ENCODE measurements around the gene COPZ1.
"Not testable (repeated sequence)": the region's sequence is repeated elsewhere in the genome, so short reads cannot be mapped to it uniquely, and the experiment has no call there.

COPZ1 gene

DNA sequence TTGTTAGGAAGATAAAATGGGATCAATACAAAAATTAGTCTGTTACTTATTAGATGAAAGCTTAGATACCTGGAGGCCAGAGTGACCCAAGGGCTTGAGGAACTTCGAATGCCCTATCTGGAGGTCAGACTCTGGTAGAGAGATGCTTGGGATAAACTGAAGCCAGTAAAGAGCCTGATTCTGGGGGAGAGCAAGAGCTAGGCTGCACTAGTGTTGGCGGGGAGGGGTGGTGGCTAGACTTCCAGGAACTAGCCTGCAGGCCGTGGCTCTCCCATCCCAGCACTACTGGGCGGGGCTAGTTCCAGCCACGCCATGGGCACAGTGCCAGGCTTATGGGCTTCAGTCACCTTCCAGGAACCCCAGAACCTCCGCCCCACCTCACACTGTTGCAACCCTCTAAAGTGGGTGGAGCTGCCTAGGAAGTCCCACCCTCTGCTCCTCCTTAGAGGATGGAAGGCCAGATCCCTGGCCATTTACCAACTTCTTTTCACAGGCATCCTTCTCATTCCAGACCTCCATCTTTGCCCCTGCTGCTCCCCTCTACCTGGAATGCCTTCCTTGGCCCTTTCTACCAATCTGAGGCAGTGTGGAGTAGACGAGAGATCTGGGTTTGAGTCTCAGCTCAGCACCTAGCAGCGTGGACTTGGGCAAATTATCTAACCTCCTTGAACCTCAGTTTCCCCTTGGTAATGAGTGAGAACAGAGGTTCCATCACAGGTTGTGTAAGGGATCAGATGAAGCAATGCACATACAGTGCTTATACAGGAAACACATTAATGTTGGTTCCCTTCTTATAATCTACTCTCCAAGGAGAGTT is 17.8 kb upstream of the COPZ1 start:
- Histone ChIP-seq H4K8ac (ENCODE audit: low read depth, low read length) (no peak overlapping the region), H3K18ac (ENCODE audit: low read length) (no peak overlapping the region), H3K4ac (ENCODE audit: low read depth, low read length) (no peak overlapping the region), H3K36me3 (ENCODE audit: control insufficient read depth, insufficient read depth, low read length) (no peaks in the 10 kb centered on the region), H2AK5ac (ENCODE audit: low read length) (no peak overlapping the region), H3K79me2 (ENCODE audit: control insufficient read depth, insufficient read depth, low read length) (no peaks in the 10 kb centered on the region), H2BK15ac (replicated peaks; ENCODE audit: low read depth) (no peak overlapping the region), H3K4me2 (ENCODE audit: low read length) (no peak overlapping the region), H2BK120ac (ENCODE audit: low read depth, low read length) (no peak overlapping the region), H3K56ac (ENCODE audit: low read length) (peak overlapping the region; percentile 42), H3K4me3 (ENCODE audit: low read length) (no peak overlapping the region), H3K23ac (ENCODE audit: low read length) (no peak overlapping the region), H3K4me1 (ENCODE audit: control insufficient read depth, low read depth, low read length) (peaks cover 4% of the 10 kb centered on the region), H3K27me3 (ENCODE audit: insufficient read depth, low read length, poor library complexity) (no peaks in the 10 kb centered on the region), H2BK5ac (ENCODE audit: low read length) (no peak overlapping the region), H4K5ac (ENCODE audit: low read length) (no peak overlapping the region), H3K79me1 (ENCODE audit: low read length) (no peaks in the 10 kb centered on the region), H3K27ac (ENCODE audit: low read depth, low read length) (no peak overlapping the region), H3K9ac (ENCODE audit: low read length) (no peak overlapping the region)
- no CpG with 5 or more reads among the region's 8 CpGs for WGBS (ENCODE audit: extremely low coverage, insufficient coverage, low lambda C conversion rate)
- no peak for DNase-seq

- H3K4ac ChIP-seq (ENCODE audit: low read depth, low read length) = no peak overlapping the region
- H3K4me3 ChIP-seq (ENCODE audit: low read length) = no peak overlapping the region
- DNase-seq = no peak
- H3K18ac ChIP-seq (ENCODE audit: low read length) = no peak overlapping the region
- H3K4me2 ChIP-seq (ENCODE audit: low read length) = no peak overlapping the region
- H3K27ac ChIP-seq (ENCODE audit: low read depth, low read length) = no peak overlapping the region
- no peak overlapping the region for H3K23ac ChIP-seq (ENCODE audit: low read length)
- H4K8ac ChIP-seq (ENCODE audit: low read depth, low read length) = no peak overlapping the region
- no CpG with 5 or more reads among the region's 2 CpGs for WGBS (ENCODE audit: extremely low coverage, insufficient coverage, low lambda C conversion rate)
- no peaks in the 10 kb centered on the region for H3K27me3 ChIP-seq (ENCODE audit: insufficient read depth, low read length, poor library complexity)
- H2BK120ac ChIP-seq (ENCODE audit: low read depth, low read length) = no peak overlapping the region
- no peaks in the 10 kb centered on the region for H3K36me3 ChIP-seq (ENCODE audit: control insufficient read depth, insufficient read depth, low read length)
- no peak overlapping the region for H2BK15ac ChIP-seq (replicated peaks; ENCODE audit: low read depth)
- no peak overlapping the region for H3K9ac ChIP-seq (ENCODE audit: low read length)
- H2BK5ac ChIP-seq (ENCODE audit: low read length) = no peak overlapping the region
- no peaks in the 10 kb centered on the region for H3K79me2 ChIP-seq (ENCODE audit: control insufficient read depth, insufficient read depth, low read length)
- H3K4me1 ChIP-seq (ENCODE audit: control insufficient read depth, low read depth, low read length) = no peaks in the 10 kb centered on the region
- H2AK5ac ChIP-seq (ENCODE audit: low read length) = no peak overlapping the region
- H3K56ac ChIP-seq (ENCODE audit: low read length) = no peak overlapping the region
- no peaks in the 10 kb centered on the region for H3K79me1 ChIP-seq (ENCODE audit: low read length)
- no peak overlapping the region for H4K5ac ChIP-seq (ENCODE audit: low read length)
These were observed 13.9 kb upstream of the COPZ1 start for GRCh38 chr12:54311051-54311450.

- WGBS (ENCODE audit: extremely low coverage, insufficient coverage, low lambda C conversion rate) = no CpG with 5 or more reads among the region's 7 CpGs
- H3K27ac ChIP-seq (ENCODE audit: low read depth, low read length) = not testable (repeated sequence)
These were observed 12.6 kb upstream of the COPZ1 start for GRCh38 chr12:54312309-54312708.

DNA sequence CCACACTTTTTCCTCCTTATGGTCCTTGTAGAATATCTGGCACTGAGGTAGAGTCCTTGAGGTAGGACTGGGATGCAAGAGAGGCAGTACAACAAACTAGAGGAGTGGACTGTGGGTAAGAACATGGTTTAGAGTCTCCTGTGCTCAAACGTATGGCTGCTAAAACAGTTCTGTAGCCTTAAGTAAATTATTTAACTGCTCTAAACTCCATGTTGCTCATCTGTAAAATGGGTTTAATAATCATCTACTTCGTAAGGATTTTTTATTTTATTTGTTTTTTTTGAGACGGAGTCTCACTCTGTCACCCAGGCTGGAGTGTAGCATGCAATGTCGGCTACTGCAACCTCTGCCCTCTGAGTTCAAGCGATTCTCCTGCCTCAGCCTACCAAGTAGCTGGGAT is 3.6 kb upstream of the COPZ1 start:
- H2AK5ac ChIP-seq (ENCODE audit: low read length) = no peak overlapping the region
- no peak overlapping the region for H4K5ac ChIP-seq (ENCODE audit: low read length)
- H3K56ac ChIP-seq (ENCODE audit: low read length) = no peak overlapping the region
- H3K79me1 ChIP-seq (ENCODE audit: low read length) = no peaks in the 10 kb centered on the region
- H3K23ac ChIP-seq (ENCODE audit: low read length) = no peak overlapping the region
- H3K18ac ChIP-seq (ENCODE audit: low read length) = no peak overlapping the region
- no peak for DNase-seq
- H3K4me3 ChIP-seq (ENCODE audit: low read length) = no peak overlapping the region
- no peaks in the 10 kb centered on the region for H3K4me1 ChIP-seq (ENCODE audit: control insufficient read depth, low read depth, low read length)
- H4K8ac ChIP-seq (ENCODE audit: low read depth, low read length) = no peak overlapping the region
- no peaks in the 10 kb centered on the region for H3K36me3 ChIP-seq (ENCODE audit: control insufficient read depth, insufficient read depth, low read length)
- WGBS (ENCODE audit: extremely low coverage, insufficient coverage, low lambda C conversion rate) = no CpG with 5 or more reads among the region's 5 CpGs
- no peak overlapping the region for H2BK15ac ChIP-seq (replicated peaks; ENCODE audit: low read depth)
- H3K4me2 ChIP-seq (ENCODE audit: low read length) = no peak overlapping the region
- H3K27ac ChIP-seq (ENCODE audit: low read depth, low read length) = no peak overlapping the region
- H3K27me3 ChIP-seq (ENCODE audit: insufficient read depth, low read length, poor library complexity) = no peaks in the 10 kb centered on the region
- peaks cover 3% of the 10 kb centered on the region for H3K79me2 ChIP-seq (ENCODE audit: control insufficient read depth, insufficient read depth, low read length)
- no peak overlapping the region for H3K4ac ChIP-seq (ENCODE audit: low read depth, low read length)
- H2BK120ac ChIP-seq (ENCODE audit: low read depth, low read length) = no peak overlapping the region
- no peak overlapping the region for H3K9ac ChIP-seq (ENCODE audit: low read length)
- H2BK5ac ChIP-seq (ENCODE audit: low read length) = no peak overlapping the region

More at GRCh38 chr12:54312309-54312708, 12.6 kb upstream of the COPZ1 start:
- not testable (repeated sequence) for H3K36me3 ChIP-seq (ENCODE audit: control insufficient read depth, insufficient read depth, low read length); H3K18ac ChIP-seq (ENCODE audit: low read length); H3K79me2 ChIP-seq (ENCODE audit: control insufficient read depth, insufficient read depth, low read length); H3K79me1 ChIP-seq (ENCODE audit: low read length); H3K27me3 ChIP-seq (ENCODE audit: insufficient read depth, low read length, poor library complexity); H3K23ac ChIP-seq (ENCODE audit: low read length); H2BK120ac ChIP-seq (ENCODE audit: low read depth, low read length); H2AK5ac ChIP-seq (ENCODE audit: low read length); H3K4me3 ChIP-seq (ENCODE audit: low read length); H3K4me2 ChIP-seq (ENCODE audit: low read length); H4K5ac ChIP-seq (ENCODE audit: low read length); H2BK15ac ChIP-seq (replicated peaks; ENCODE audit: low read depth); H4K8ac ChIP-seq (ENCODE audit: low read depth, low read length); H2BK5ac ChIP-seq (ENCODE audit: low read length); H3K4ac ChIP-seq (ENCODE audit: low read depth, low read length); H3K4me1 ChIP-seq (ENCODE audit: control insufficient read depth, low read depth, low read length); H3K56ac ChIP-seq (ENCODE audit: low read length); DNase-seq; H3K9ac ChIP-seq (ENCODE audit: low read length)

- Histone ChIP-seq H3K4ac (ENCODE audit: low read depth, low read length) (peak overlapping the region; percentile 93), H3K56ac (ENCODE audit: low read length) (peak overlapping the region; percentile 90), H3K9ac (ENCODE audit: low read length) (peak overlapping the region; percentile 86), H3K4me3 (ENCODE audit: low read length) (peak overlapping the region; percentile 83), H2AK5ac (ENCODE audit: low read length) (peak overlapping the region; percentile 4), H3K4me2 (ENCODE audit: low read length) (peak overlapping the region; percentile 73), H3K18ac (ENCODE audit: low read length) (peak overlapping the region; percentile 72), H4K5ac (ENCODE audit: low read length) (peak overlapping the region; percentile 78)
- WGBS (ENCODE audit: extremely low coverage, insufficient coverage, low lambda C conversion rate) = no CpG with 5 or more reads among the region's 22 CpGs
- not testable (repeated sequence) for H2BK120ac ChIP-seq (ENCODE audit: low read depth, low read length); H3K36me3 ChIP-seq (ENCODE audit: control insufficient read depth, insufficient read depth, low read length); DNase-seq; H3K79me1 ChIP-seq (ENCODE audit: low read length); H3K4me1 ChIP-seq (ENCODE audit: control insufficient read depth, low read depth, low read length); H2BK5ac ChIP-seq (ENCODE audit: low read length); H3K79me2 ChIP-seq (ENCODE audit: control insufficient read depth, insufficient read depth, low read length); H2BK15ac ChIP-seq (replicated peaks; ENCODE audit: low read depth); H3K27ac ChIP-seq (ENCODE audit: low read depth, low read length); H3K27me3 ChIP-seq (ENCODE audit: insufficient read depth, low read length, poor library complexity); H3K23ac ChIP-seq (ENCODE audit: low read length); H4K8ac ChIP-seq (ENCODE audit: low read depth, low read length)
These were observed 645 bp downstream of the COPZ1 start for GRCh38 chr12:54325442-54326109.
